ENCODE results near the gene STK24. TPM values are rescaled to one million over a fixed set of nuclear protein-coding genes. Genes with fewer than 3 reads are reported as not detected.

Gene STK24
- polyA plus RNA-seq, 2 of the 4 experiments (the other 2 are of a cell fraction) = 46.1 to 55.6 TPM

DNA sequence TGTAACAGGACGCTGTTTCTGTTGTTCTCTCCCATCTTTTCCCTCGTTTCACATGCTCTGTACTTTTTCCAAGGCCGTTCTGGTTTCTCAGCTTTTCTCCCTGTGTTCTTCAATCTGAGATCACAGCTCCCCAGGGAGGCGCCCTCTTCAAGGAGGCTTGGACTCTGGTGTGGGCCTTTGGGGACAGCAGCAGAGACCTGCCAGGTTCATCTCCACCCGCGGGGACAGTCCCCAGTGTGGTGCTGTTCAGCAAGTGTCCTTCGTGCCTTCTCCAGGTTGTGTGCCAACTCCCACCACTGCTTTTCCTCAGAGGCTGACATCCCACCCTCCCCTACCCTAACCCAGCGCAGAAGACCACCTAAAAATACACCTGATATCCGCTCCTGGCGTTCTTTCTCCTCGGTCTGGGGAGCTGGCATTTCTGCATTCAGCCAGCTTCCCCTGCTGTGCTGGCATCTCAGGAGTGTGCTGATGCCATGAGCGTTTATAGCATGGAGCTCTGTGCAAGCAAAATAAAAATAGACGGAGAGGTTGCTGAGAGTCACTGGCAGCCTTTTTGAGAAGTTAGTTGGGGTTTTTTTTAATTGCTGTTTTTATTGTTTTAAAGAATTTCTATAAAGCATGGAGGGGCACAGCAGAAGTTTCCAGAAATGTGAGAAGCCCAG lies 149.4 kb downstream of the STK24 start:
- 80% methylated on average over 13 of the region's 13 CpGs for WGBS (ENCODE audit: missing lambda C conversion rate)
- no peak for ATAC-seq
- CTCF ChIA-PET = interaction anchor here (0.6 to 1.2 kb wide), 2 partner anchors 394 to 579 kb away, joined by 3 read pairs; no protein-coding TSS in a partner anchor
- H3K27ac ChIP-seq = no peak overlapping the region
- FAIRE-seq = no peak
- no peaks in the 10 kb centered on the region for H3K9me3 ChIP-seq
- H3K4me1 ChIP-seq = no peaks in the 10 kb centered on the region
- H3K4me3 ChIP-seq = no peak overlapping the region
- POLR2A ChIA-PET = no interaction called here
- TF ChIP-seq MAZ (IDR thresholded peaks at IDR 0.05; ENCODE audit: borderline replicate concordance, low read depth, low read length) = no peak
- TF ChIP-seq HOXB13 (CRISPR knock-in tag; IDR thresholded peaks at IDR 0.05; ENCODE audit: low read depth) = no peak
- TF ChIP-seq NPAS2 (CRISPR knock-in tag; IDR thresholded peaks at IDR 0.05; ENCODE audit: borderline replicate concordance) = no peak
- no peak for TF ChIP-seq EHMT2 (IDR thresholded peaks at IDR 0.05; ENCODE audit: low read depth)
- no peak for TF ChIP-seq ESRRA (IDR thresholded peaks at IDR 0.05; ENCODE audit: borderline replicate concordance, low read length)
- no peak for TF ChIP-seq EHF (CRISPR knock-in tag; IDR thresholded peaks at IDR 0.05)
- TF ChIP-seq, protein P1, sequence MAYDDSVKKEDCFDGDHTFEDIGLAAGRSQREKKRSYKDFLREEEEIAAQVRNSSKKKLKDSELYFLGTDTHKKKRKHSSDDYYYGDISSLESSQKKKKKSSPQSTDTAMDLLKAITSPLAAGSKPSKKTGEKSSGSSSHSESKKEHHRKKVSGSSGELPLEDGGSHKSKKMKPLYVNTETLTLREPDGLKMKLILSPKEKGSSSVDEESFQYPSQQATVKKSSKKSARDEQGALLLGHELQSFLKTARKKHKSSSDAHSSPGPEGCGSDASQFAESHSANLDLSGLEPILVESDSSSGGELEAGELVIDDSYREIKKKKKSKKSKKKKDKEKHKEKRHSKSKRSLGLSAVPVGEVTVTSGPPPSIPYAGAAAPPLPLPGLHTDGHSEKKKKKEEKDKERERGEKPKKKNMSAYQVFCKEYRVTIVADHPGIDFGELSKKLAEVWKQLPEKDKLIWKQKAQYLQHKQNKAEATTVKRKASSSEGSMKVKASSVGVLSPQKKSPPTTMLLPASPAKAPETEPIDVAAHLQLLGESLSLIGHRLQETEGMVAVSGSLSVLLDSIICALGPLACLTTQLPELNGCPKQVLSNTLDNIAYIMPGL (CRISPR knock-in tag; IDR thresholded peaks at IDR 0.05; ENCODE audit: borderline replicate concordance) = no peak
- TF ChIP-seq, protein P2, sequence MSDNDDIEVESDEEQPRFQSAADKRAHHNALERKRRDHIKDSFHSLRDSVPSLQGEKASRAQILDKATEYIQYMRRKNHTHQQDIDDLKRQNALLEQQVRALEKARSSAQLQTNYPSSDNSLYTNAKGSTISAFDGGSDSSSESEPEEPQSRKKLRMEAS (IDR thresholded peaks at IDR 0.05) = no peak
- no peak for TF ChIP-seq GATA3 (IDR thresholded peaks at IDR 0.05; ENCODE audit: borderline replicate concordance)
- TF ChIP-seq FOSB (CRISPR knock-in tag; IDR thresholded peaks at IDR 0.05) = no peak
- TF ChIP-seq KDM5A (IDR thresholded peaks at IDR 0.05) = no peak
- TF ChIP-seq, protein P3, sequence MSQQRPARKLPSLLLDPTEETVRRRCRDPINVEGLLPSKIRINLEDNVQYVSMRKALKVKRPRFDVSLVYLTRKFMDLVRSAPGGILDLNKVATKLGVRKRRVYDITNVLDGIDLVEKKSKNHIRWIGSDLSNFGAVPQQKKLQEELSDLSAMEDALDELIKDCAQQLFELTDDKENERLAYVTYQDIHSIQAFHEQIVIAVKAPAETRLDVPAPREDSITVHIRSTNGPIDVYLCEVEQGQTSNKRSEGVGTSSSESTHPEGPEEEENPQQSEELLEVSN (IDR thresholded peaks at IDR 0.05; ENCODE audit: borderline replicate concordance, low read depth) = no peak
- TF ChIP-seq, protein P4, sequence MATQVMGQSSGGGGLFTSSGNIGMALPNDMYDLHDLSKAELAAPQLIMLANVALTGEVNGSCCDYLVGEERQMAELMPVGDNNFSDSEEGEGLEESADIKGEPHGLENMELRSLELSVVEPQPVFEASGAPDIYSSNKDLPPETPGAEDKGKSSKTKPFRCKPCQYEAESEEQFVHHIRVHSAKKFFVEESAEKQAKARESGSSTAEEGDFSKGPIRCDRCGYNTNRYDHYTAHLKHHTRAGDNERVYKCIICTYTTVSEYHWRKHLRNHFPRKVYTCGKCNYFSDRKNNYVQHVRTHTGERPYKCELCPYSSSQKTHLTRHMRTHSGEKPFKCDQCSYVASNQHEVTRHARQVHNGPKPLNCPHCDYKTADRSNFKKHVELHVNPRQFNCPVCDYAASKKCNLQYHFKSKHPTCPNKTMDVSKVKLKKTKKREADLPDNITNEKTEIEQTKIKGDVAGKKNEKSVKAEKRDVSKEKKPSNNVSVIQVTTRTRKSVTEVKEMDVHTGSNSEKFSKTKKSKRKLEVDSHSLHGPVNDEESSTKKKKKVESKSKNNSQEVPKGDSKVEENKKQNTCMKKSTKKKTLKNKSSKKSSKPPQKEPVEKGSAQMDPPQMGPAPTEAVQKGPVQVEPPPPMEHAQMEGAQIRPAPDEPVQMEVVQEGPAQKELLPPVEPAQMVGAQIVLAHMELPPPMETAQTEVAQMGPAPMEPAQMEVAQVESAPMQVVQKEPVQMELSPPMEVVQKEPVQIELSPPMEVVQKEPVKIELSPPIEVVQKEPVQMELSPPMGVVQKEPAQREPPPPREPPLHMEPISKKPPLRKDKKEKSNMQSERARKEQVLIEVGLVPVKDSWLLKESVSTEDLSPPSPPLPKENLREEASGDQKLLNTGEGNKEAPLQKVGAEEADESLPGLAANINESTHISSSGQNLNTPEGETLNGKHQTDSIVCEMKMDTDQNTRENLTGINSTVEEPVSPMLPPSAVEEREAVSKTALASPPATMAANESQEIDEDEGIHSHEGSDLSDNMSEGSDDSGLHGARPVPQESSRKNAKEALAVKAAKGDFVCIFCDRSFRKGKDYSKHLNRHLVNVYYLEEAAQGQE (IDR thresholded peaks at IDR 0.05) = no peak
- no peak for TF ChIP-seq HOXB5 (CRISPR knock-in tag; IDR thresholded peaks at IDR 0.05)
- TF ChIP-seq, protein P5, sequence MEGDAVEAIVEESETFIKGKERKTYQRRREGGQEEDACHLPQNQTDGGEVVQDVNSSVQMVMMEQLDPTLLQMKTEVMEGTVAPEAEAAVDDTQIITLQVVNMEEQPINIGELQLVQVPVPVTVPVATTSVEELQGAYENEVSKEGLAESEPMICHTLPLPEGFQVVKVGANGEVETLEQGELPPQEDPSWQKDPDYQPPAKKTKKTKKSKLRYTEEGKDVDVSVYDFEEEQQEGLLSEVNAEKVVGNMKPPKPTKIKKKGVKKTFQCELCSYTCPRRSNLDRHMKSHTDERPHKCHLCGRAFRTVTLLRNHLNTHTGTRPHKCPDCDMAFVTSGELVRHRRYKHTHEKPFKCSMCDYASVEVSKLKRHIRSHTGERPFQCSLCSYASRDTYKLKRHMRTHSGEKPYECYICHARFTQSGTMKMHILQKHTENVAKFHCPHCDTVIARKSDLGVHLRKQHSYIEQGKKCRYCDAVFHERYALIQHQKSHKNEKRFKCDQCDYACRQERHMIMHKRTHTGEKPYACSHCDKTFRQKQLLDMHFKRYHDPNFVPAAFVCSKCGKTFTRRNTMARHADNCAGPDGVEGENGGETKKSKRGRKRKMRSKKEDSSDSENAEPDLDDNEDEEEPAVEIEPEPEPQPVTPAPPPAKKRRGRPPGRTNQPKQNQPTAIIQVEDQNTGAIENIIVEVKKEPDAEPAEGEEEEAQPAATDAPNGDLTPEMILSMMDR (IDR thresholded peaks at IDR 0.05) = no peak
- TF ChIP-seq POLR2AphosphoS2 (conservative IDR thresholded peaks at IDR 0.05; ENCODE audit: low read length) = no peak
- no peak for TF ChIP-seq MAFK (IDR thresholded peaks at IDR 0.05; ENCODE audit: partially characterized antibody)
- TF ChIP-seq RARB (CRISPR knock-in tag; IDR thresholded peaks at IDR 0.05) = no peak
- TF ChIP-seq MYC (IDR thresholded peaks at IDR 0.05; ENCODE audit: borderline replicate concordance, low read length) = no peak
- DNase-seq (ENCODE audit: low read depth in 1 of 2, low spot score in 1 of 2) = no peak
- no peak overlapping the region for H3K4me2 ChIP-seq

Measured in A549 (cell line).